CD4-positive, alpha-beta T cell treated with Interleukin-4 for 1 hour (primary cell): Measurements from ENCODE around the gene FBLN7.

Source experiments
- DNase-seq, 2 donors: peaks; one replicate each; pipeline ENCODE4 v3.0.0-alpha.2; 2020 to 2022

Gene FBLN7

GRCh38 chr2:112141626-112142007 is 3.4 kb downstream of the FBLN7 start:
- DNase-seq: no peak

GRCh38 chr2:112142525-112143078 is 4.4 kb downstream of the FBLN7 start:
- DNase-seq: no peak

DNA sequence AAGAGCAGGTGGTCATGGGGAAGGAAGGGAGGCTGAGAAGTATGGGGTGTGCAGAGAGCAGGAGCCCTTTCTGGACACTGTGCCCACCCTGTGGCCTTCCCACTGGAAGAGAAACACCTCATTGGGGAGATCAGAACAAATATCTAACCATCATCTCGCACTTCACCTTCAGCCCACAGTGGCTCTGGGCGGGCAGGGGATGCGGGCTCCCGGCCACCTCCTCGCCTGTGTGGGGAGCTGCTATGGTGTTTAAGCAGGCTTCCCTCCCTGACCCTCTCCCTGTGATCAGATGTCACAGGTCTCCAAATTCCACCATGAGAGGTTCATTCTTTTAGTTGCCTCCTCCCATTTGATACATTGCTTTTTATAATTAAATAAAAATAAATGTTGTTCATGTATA is 5.0 kb downstream of the FBLN7 start:
- DNase-seq: no peak

DNA sequence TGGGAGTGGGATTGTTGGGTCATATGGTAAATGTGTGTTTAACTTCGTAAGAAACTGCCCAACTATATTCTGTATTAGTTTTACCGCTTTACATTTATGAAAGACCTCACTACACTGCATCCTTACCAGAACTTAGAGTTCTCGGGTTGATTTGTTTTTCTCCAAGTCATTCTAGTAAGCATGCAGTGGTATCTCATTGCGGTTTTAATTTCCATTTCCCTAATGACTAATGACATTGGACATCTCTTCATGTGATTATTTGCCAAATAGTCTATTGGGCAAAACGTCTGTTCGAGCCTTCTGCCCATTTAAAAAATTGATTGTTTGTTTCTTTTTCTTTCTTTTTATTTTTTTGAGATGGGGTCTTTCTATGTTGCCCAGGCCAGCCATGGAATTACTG is 6.8 kb downstream of the FBLN7 start:
- no peak for DNase-seq

GRCh38 chr2:112147382-112148168 is 9.4 kb downstream of the FBLN7 start:
- no peak for DNase-seq

DNA sequence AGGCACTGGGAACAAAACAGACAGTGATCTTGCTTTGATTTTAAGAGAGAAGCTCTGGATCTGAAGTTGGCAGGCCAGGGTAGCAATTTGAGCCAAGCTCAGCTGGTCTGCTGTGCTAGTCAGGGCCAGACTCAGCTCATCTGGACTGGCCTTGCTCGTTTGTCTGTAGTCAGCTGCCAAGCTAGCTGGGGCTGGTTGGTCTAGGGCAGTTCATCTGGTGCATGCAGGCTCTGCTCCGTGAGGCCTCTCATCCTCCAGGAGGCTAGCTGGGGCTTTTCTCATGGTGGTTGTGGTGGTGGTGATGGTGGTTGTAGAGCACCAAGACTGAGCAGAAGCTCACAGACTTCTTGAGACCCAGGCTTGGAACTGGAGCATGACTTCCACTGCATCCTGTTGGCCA is 10.3 kb downstream of the FBLN7 start:
- no peak for DNase-seq

DNA sequence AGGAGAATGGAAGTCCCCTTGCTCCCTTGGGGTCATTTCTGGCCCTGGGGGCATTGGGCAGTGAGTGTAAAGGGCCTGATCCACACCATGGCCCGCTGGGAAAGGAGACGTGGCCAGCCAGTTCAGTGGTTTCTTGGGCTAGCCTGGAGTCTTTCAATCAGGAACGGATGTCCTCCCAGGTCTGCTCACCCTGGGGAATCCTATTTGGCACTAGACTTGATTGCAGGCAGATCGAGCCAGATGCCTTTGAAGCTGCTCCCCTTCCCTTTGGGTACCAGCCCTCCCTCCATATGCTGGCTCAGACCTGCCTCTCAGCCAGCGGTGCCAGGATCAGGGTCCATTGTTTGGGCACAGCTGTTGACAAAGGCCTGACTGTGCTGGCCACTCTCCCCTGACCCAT is 11.0 kb downstream of the FBLN7 start:
- no peak for DNase-seq

GRCh38 chr2:112149866-112150435 is 11.8 kb downstream of the FBLN7 start:
- no peak for DNase-seq

- DNase-seq: no peak
Observed at GRCh38 chr2:112150447-112150846, 12.3 kb downstream of the FBLN7 start.

- no peak for DNase-seq
Observed at GRCh38 chr2:112150851-112151250, 12.7 kb downstream of the FBLN7 start.

GRCh38 chr2:112151271-112151670 is 13.1 kb downstream of the FBLN7 start:
- no peak for DNase-seq

DNA sequence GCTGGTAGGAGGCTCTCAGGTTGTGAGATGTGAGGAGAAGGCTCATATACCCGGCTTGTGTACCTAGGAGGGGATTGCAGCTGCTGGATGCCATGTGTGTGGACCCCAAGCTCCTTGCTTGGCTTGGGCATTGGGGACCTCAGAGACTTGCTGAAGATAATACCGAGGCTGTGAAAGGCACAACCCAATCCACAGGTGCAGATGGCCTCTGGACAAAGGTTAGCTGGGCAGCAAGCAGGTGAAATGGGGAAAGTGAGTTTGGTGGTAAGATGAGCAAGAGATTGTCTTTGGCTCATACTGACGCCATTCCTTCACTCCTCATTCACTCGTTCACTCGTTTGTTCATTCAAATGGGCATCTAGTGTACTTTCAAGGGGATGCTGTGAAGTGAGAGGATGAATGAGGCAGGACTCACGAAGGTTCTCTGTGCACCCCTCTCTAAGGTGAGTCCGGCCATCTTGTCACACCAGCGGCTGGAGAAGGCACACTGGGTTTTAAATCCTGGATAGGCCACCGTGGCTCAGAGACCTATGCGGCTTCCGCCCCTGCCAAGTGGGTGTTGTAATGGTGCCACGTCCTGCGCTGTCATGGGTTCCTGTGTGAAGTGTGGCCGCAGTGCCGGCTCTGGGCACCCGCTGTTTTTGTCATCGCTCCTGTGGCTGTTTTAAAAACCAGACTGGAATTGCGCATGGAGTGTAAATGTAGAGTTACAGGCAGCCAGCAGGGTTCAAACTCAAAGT is 13.7 kb downstream of the FBLN7 start:
- no peak for DNase-seq

- DNase-seq: no peak
Observed at GRCh38 chr2:112152476-112153178, 14.4 kb downstream of the FBLN7 start.

DNA sequence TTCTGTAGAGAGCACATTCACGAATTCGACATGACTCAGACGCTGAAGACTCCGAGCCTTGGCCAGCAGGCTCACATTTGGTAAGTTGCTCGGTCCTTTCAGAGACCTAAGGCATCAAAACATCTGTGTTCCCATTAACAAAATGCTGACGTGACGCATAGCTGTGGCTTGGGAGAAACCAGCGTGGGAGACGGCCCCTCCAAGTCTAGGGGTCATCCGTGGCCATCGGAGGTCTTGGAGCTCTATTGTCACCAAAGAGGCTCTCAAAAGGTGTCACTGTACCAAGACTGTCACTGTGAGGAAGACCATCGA is 14.9 kb downstream of the FBLN7 start:
- no peak for DNase-seq

- no peak for DNase-seq
Observed at GRCh38 chr2:112153501-112153900, 15.3 kb downstream of the FBLN7 start.

DNA sequence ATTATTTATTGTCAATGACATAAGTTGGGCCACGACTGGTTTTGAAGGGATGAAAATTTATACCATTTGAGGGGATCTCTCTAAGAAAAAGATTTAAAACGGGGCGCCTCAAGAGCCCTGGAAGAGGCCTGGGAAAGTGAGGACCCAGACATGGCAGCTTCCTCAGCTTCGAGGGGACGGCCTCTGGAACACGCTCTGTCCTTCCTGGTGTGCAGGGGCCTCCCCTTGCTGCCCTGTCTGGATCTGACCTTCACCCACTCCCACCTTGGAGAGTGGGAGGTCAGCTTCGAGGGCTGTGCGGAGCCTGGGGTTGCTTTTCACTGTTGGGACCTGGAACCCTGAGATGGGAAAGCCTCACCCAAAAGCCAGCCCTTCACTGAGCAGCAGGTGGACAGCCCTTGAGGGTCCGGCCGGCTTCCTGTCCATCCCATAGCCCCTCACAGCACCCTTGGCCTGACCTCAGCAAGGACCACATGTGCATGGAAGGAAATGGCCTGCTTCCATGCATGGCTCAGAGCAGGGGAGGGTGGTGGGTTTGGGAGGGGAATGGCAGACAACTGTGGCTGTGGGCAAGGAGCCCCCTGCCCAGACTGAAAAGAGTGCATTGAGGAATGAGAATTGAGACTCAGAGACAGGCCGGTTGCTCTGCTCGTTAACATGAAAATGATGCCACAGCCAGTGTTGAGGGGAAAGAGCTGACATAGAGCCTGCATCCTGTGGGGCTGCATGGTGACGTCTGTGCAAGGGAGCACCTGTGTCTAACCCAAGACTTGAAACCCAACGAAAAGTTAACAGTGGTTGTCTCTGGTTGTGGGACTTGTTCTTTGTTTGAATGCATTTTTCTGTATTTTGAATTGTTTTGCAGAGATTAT is 16.3 kb downstream of the FBLN7 start:
- DNase-seq: peak; percentile 26 to 47

DNA sequence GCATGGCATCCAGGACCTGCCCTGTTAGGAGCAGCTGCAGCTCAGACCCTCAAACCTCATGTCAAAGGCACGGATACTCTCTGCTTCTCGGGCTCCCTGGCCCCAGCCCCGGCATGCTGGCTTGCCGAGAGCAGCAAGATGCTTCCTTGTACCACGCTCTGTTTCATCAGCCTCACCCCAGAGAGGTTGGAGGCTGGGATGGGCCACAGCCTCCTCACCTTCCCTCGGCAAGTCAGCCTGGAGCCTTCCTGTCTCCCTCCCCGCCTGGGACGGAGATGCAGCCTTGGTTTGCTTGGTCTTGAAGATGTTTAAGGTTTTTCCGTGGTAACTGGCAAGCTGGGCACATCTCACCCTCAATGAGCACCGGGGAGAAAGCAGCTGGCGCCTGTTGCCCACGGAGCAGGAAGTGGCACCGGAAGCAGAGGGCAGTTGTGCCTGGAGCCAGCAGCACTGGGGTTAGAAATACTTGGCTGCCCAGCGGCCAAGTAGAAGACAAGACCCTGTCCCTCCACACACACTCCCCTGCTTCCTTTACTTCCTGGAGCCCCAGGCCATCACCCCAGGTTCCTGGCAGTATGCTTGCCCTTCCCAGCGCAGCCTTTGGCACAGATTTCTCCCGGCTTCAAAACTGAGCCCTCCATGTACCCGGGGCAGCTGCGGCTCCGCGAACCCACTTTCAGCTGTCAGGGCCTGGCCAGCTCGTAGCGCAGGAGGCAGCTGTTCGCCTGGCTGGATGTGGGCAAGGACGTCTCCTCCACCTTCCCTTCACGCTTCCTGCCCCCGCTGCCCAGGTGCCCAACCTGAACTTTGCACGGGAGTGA is 17.4 kb downstream of the FBLN7 start:
- peak; percentile 37 to 43 for DNase-seq

DNA sequence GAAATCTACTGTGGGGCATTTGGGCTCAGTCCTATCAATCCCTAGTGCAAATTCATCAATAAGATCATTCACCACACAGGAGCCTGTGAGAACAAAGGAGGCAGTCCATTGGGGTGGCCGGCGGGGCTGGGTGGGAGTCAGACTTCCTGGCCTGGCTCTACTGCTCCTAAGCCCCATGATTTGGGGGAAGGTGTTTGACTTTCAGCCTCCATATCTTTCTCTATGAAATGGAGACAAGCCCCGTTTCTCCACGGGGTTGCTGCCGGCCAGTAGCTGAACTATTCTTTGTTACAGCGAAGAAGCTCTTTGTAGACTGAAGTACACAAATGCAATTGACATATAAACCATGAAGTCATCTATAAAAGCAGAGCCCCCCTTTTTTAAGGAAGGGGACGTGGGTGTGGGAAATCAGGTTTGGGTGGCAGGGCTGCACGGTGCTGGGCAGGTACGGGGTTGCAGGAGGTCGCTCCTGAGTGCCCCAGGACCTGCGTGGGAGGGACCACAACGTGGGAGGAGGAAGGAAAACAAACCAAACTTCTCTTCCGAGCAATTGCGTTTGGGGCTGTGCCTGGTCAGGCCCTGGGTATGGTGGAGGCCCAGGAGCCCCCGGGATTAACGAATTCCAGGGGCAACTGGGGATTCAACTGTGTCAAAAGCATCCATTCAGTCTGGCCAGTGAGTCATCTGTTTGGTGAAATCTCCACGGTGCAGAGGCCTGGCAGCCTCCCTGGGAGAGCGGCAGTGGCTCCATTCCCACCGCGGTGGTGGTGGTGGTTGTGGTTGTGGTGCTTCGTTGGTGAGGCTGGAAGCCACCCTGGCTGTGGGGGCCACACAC is 18.2 kb downstream of the FBLN7 start:
- peak; percentile 37 to 43 for DNase-seq

DNA sequence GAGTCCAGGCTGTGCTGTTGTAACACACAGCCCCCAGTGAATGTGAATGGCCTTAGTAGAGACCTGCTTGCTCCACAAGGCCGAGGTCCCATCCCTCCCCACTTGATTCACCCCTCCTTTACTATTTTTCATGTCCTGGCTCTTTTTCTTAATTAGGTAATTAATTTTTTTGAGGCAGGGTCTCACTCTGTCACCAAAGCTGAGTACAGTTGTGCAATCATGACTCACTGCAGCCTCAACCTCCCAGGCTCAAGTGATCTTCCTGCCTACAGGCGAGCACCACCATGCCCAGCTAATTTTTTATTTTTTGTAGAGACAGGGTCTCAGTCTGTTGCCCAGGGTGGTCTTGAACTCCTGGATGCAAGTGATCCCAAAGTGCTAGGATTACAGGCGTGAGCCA is 19.3 kb downstream of the FBLN7 start:
- DNase-seq: no peak

GRCh38 chr2:112159454-112159921 is 21.3 kb downstream of the FBLN7 start:
- DNase-seq: peak in 1 of 2 donors; percentile 29
